ENCODE results near the gene ZC3H18.

DNA sequence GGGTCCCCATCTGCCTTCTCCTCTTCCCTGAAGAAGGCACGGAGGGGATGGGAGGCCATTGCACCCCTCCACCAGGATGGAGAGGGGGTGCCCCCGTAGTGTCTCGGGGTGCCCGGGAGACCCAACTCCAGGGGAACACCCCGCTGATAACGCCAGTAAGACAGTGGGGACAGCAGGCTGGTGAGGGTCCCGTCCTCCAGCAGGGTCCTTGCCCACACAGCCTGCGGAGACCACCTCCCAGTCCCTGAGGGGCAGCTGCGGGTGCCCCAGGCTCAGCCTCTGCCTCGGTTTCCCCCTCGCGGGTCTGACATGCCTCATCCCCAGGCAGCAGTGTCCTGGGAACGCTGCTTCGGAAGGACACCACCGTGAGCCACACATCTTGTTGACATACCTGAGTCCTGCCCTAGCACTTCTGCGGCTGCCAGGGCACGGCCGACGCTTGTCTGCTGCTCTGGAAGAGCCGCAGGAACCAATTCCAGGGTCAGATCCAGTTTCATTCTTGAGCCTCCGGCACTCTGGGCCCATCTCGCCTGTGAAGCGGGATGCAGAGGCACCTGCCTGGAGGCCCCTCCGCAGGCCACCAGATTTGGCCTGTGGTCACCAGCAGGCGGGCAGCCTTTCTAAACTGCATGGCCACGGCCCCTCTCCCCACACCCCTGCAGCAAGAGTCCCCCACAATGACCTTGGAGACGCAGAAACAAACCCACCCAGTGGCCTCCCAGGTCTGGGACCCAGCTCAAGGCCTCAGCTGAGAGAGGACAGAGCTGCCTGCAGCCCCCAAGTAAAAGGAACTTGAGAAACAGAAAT, 39.9 kb upstream of the ZC3H18 start:
- TF ChIP-seq EGR1 (IDR thresholded peaks at IDR 0.05; ENCODE audit: low read depth) (no peak), EZH2 (IDR thresholded peaks at IDR 0.05) (no peak), ZFX (IDR thresholded peaks at IDR 0.05) (no peak), POLR2A (IDR thresholded peaks at IDR 0.05; ENCODE audit: borderline replicate concordance, extremely low read depth, insufficient read depth, insufficient read length) (no peak), EZH2phosphoT487 (IDR thresholded peaks at IDR 0.05; ENCODE audit: borderline replicate concordance) (no peak), CEBPB (IDR thresholded peaks at IDR 0.05; ENCODE audit: low read depth) (no peak)
- TF ChIP-seq, protein P1, sequence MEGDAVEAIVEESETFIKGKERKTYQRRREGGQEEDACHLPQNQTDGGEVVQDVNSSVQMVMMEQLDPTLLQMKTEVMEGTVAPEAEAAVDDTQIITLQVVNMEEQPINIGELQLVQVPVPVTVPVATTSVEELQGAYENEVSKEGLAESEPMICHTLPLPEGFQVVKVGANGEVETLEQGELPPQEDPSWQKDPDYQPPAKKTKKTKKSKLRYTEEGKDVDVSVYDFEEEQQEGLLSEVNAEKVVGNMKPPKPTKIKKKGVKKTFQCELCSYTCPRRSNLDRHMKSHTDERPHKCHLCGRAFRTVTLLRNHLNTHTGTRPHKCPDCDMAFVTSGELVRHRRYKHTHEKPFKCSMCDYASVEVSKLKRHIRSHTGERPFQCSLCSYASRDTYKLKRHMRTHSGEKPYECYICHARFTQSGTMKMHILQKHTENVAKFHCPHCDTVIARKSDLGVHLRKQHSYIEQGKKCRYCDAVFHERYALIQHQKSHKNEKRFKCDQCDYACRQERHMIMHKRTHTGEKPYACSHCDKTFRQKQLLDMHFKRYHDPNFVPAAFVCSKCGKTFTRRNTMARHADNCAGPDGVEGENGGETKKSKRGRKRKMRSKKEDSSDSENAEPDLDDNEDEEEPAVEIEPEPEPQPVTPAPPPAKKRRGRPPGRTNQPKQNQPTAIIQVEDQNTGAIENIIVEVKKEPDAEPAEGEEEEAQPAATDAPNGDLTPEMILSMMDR (IDR thresholded peaks at IDR 0.05 in 2 of 3, conservative IDR thresholded peaks at IDR 0.05 in 1 of 3; ENCODE audit: borderline replicate concordance in 1 of 3, insufficient read depth in 1 of 3, low read depth in 2 of 3, low read length in 2 of 3) = no peak
